Bronchial epithelial cell (primary cell): ENCODE data around the gene CD63. TPM values are rescaled to one million over a fixed set of nuclear protein-coding genes. Genes with fewer than 3 reads are reported as not detected.

Source experiments
- DNase-seq: peaks from one replicate; pipeline ENCODE4 v3.0.0-alpha.2; 2010; ENCODE audit warnings: low read depth
- FAIRE-seq: peaks from 2 replicates; lab custom pipeline; 2011; peaks lifted over from hg19 to GRCh38; lab: Jason Lieb, UNC
- H3K27me3 ChIP-seq: 2 replicates; pipeline ENCODE4 v1.5.1; 2011; ENCODE audit warnings: low read length; ENCODE audit not compliant: control insufficient read depth, insufficient read depth
- H3K36me3 ChIP-seq: 2 replicates; pipeline ENCODE4 v1.5.1; 2011; ENCODE audit warnings: low read length; ENCODE audit not compliant: control insufficient read depth, insufficient read depth
- H3K4me3 ChIP-seq: 2 replicates; pipeline ENCODE4 v1.5.1; 2011; ENCODE audit warnings: mild to moderate bottlenecking, low read depth, low read length, control low read depth
- CTCF ChIP-seq: IDR thresholded peaks from 2 replicates; pipeline ENCODE4 v1.5.1; 2011; ENCODE audit warnings: mild to moderate bottlenecking, moderate library complexity, low read length, control low read depth, inconsistent platforms; ENCODE audit not compliant: insufficient read depth, severe bottlenecking
- total RNA-seq: library from RNA; depleted of rRNA; stranded (reverse); fragments of >200 nt; gene quantifications from 2 replicates; pipeline ENCODE4 v1.2.1, GENCODE V29; 2014

Gene CD63
- total RNA-seq, 1 donor from 2014 or later, result 1,301 TPM

GRCh38 chr12:55703288-55703687 lies 25.5 kb downstream of the CD63 start:
- no peak overlapping the region for H3K4me3 ChIP-seq
- no peak for DNase-seq
- TF ChIP-seq CTCF, result no peak
- no peaks in the 10 kb centered on the region for H3K36me3 ChIP-seq
- FAIRE-seq, result no peak
- peaks cover 18% of the 10 kb centered on the region for H3K27me3 ChIP-seq

- Histone ChIP-seq H3K36me3 (no peaks in the 10 kb centered on the region), H3K27me3 (peaks cover 15% of the 10 kb centered on the region), H3K4me3 (no peak overlapping the region)
- no peak for FAIRE-seq
- no peak for TF ChIP-seq CTCF
- DNase-seq, result no peak
Observed at GRCh38 chr12:55702861-55703260, 25.9 kb downstream of the CD63 start.

- Histone ChIP-seq H3K36me3 (no peaks in the 10 kb centered on the region), H3K4me3 (no peak overlapping the region), H3K27me3 (no peaks in the 10 kb centered on the region)
- DNase-seq, result peak; percentile 35
- TF ChIP-seq CTCF, result no peak
- FAIRE-seq, result peak; percentile 32
Observed at GRCh38 chr12:55700255-55701018, 28.4 kb downstream of the CD63 start.

- no peak for DNase-seq
- Histone ChIP-seq H3K27me3 (no peaks in the 10 kb centered on the region), H3K4me3 (no peak overlapping the region), H3K36me3 (no peaks in the 10 kb centered on the region)
- no peak for TF ChIP-seq CTCF
- no peak for FAIRE-seq
Observed at GRCh38 chr12:55699471-55700055, 29.2 kb downstream of the CD63 start.

- Histone ChIP-seq H3K36me3 (no peaks in the 10 kb centered on the region), H3K4me3 (no peak overlapping the region), H3K27me3 (no peaks in the 10 kb centered on the region)
- DNase-seq (no peak), FAIRE-seq (no peak)
- no peak for TF ChIP-seq CTCF
Observed at GRCh38 chr12:55698965-55699364, 29.8 kb downstream of the CD63 start.
